ENCODE measurements around the gene NPM3.

DNA sequence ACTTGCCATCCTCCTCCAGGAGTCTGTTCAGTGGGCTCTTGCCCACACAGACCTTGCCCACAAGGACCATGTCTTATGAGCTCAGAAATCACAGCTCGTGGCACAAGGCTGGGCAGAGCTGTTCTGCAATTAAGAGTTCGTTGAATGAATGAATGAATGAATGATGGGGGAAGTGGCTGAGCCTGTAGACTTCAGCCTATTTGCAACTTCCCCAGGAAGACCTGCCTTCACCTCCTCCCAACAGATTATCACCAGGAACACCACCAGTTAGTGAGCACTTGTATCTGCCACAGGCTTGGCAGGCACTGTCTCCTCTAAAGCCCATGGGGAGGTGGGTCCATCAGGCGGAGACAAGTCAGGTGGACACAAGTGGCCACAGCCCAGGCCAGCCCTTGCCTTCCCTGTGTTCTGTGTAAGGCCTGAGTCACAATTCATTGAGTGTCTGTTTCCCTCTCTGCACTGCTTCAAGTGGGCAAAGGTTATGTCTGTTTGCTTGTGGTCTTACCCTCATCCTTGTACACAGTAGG is 5.6 kb downstream of the NPM3 start:
- no peak for TF ChIP-seq YY1 (IDR thresholded peaks at IDR 0.05; ENCODE audit: low read depth)
- TF ChIP-seq, protein P1, sequence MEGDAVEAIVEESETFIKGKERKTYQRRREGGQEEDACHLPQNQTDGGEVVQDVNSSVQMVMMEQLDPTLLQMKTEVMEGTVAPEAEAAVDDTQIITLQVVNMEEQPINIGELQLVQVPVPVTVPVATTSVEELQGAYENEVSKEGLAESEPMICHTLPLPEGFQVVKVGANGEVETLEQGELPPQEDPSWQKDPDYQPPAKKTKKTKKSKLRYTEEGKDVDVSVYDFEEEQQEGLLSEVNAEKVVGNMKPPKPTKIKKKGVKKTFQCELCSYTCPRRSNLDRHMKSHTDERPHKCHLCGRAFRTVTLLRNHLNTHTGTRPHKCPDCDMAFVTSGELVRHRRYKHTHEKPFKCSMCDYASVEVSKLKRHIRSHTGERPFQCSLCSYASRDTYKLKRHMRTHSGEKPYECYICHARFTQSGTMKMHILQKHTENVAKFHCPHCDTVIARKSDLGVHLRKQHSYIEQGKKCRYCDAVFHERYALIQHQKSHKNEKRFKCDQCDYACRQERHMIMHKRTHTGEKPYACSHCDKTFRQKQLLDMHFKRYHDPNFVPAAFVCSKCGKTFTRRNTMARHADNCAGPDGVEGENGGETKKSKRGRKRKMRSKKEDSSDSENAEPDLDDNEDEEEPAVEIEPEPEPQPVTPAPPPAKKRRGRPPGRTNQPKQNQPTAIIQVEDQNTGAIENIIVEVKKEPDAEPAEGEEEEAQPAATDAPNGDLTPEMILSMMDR (IDR thresholded peaks at IDR 0.05): no peak
- no peak for TF ChIP-seq MAX (IDR thresholded peaks at IDR 0.05; ENCODE audit: low read depth)
- no peak for TF ChIP-seq USF2 (IDR thresholded peaks at IDR 0.05; ENCODE audit: borderline replicate concordance, low read depth, low read length)
- no peak for TF ChIP-seq ELF1 (IDR thresholded peaks at IDR 0.05)
- TF ChIP-seq TAF1 (IDR thresholded peaks at IDR 0.05; ENCODE audit: borderline replicate concordance, low read depth, low read length): no peak
- TF ChIP-seq POLR2AphosphoS5 (IDR thresholded peaks at IDR 0.05; ENCODE audit: low read depth, low read length): no peak
- TF ChIP-seq FOXJ3 (CRISPR knock-in tag; IDR thresholded peaks at IDR 0.05): no peak
- TF ChIP-seq EP300 (IDR thresholded peaks at IDR 0.05; ENCODE audit: borderline replicate concordance in 1 of 2, low read depth in 1 of 2, low read length in 1 of 2): no peak

All from SK-N-SH (cell line).